ENCODE measurements around the gene CAMSAP2.

GRCh38 chr1:200900877-200901276 is 162.2 kb downstream of the CAMSAP2 start:
- TF ChIP-seq, protein P1, sequence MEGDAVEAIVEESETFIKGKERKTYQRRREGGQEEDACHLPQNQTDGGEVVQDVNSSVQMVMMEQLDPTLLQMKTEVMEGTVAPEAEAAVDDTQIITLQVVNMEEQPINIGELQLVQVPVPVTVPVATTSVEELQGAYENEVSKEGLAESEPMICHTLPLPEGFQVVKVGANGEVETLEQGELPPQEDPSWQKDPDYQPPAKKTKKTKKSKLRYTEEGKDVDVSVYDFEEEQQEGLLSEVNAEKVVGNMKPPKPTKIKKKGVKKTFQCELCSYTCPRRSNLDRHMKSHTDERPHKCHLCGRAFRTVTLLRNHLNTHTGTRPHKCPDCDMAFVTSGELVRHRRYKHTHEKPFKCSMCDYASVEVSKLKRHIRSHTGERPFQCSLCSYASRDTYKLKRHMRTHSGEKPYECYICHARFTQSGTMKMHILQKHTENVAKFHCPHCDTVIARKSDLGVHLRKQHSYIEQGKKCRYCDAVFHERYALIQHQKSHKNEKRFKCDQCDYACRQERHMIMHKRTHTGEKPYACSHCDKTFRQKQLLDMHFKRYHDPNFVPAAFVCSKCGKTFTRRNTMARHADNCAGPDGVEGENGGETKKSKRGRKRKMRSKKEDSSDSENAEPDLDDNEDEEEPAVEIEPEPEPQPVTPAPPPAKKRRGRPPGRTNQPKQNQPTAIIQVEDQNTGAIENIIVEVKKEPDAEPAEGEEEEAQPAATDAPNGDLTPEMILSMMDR (IDR thresholded peaks at IDR 0.05), result no peak
- no peak for TF ChIP-seq POLR2A (IDR thresholded peaks at IDR 0.05)

All from esophagus squamous epithelium (tissue), 4 donors.